GM10266 (cell line): ENCODE measurements around the gene UBE2N.
A peak's percentile ranks its signal among the peaks of the same experiment; 100 is the strongest.

Experiments
- DNase-seq: peaks from one replicate; pipeline ENCODE4 v3.0.0; 2012; ENCODE audit errors: extremely low spot score
- CTCF ChIP-seq: IDR thresholded peaks from 2 replicates; pipeline ENCODE4 v1.5.1; 2012; ENCODE audit warnings: mild to moderate bottlenecking, low read depth; ENCODE audit not compliant: control insufficient read depth, insufficient read depth; ENCODE audit errors: missing control alignments

UBE2N gene

DNA sequence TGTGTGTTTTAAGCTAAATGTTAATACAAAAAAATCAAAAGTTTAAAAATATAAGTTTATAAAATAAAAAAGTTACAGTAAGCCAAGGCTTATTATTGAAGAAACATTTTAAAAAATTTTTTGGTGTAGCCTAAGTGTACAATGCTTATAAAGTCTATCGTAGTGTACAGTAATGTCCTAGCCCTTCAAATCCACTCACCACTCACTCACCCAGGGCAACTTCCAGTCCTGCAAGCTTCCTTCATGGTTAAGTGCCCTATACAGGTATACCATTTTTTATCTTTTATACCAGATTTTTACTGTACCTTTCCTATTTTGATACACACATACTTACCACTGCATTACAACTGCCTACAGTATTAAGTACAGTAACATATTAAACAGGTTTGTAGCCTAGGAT lies 11.9 kb downstream of the UBE2N start:
- no peak for TF ChIP-seq CTCF
- DNase-seq: no peak

DNA sequence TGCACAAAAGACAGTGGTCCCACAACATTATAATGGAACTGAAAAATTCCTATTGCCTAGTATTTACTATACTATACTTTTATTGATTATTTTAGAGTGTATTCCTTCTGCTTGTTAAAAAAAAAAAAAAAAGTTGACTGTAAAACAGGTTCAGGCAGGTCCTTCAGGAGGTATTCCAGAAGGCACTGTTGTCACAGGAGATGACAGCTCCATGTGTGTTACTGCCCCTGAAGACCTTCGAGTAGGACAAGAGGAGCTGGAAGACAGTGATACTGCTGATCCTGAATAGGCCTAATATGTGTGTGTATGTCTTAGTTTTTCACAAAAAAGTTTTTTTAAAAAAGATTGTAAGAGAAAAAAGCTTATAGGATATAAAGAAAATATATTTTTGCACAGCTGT lies 12.3 kb downstream of the UBE2N start:
- TF ChIP-seq CTCF: no peak
- no peak for DNase-seq

DNA sequence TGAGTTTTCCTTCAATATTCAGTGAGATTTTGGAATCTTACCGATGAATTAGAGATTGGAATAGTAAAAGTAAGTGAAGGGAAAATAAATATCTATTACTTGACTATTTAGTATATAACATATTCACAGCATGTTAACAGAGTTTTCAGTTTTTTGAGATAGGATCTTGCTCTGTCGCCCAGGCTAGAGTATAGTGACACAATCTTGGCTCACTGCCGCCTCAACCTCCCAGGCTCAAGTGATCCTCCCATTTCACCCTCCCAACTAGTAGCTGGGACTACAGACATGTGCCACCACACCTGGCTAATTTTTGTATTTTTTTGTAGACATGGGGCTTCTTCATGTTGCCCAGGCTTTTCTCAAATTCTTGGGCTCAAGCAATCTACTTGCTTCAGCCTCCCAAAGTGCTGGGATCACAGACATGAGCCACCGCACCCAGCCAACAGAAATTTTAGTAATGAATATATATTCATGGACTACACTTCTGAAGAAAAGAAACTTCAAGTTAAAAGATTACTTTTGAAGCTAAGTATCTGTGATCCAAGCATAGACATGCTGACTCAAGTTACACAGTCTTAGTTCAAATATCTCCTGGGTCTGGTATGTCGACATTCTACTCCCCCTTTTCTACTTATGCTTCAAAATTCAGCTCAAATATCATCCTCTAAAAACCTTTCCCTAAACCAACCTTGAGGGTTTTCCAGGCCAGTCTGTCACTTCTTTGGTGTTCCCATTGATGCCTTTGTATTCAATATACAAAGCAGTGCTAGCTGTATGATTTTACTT lies 13.8 kb downstream of the UBE2N start:
- no peak for TF ChIP-seq CTCF
- DNase-seq: no peak

GRCh38 chr12:93426412-93426805 lies 15.3 kb downstream of the UBE2N start:
- no peak for TF ChIP-seq CTCF
- DNase-seq: no peak

DNA sequence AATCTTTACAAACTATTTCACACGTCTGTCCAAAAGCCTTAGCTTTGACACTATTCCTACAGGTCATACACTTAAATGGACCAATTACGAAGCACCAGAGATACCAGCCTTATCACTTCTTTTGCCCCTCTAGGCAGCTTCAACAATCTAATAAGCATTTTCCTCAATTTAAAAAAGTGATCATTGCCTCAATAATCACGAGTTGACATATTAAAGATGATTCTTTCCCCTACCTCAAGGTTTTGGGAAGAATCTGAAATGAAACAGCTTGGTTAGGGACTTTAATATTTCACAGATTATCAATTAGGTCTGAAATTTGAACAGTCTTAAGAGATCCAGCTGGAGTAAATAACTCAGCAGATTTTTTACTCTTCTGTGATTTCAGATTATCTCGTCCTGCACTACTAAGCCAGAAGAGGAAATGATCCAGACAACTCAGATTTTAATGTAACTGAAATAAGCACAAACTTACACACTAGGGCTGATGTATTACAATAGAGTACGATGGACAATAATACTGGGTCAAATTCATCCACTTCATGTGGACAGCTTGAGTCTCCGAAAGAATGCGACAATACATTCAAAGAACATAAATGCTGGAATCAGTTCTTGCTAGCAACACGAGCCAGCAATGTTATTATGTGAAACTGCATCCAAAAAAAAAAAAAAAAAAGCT lies 15.9 kb downstream of the UBE2N start:
- TF ChIP-seq CTCF: no peak
- no peak for DNase-seq

DNA sequence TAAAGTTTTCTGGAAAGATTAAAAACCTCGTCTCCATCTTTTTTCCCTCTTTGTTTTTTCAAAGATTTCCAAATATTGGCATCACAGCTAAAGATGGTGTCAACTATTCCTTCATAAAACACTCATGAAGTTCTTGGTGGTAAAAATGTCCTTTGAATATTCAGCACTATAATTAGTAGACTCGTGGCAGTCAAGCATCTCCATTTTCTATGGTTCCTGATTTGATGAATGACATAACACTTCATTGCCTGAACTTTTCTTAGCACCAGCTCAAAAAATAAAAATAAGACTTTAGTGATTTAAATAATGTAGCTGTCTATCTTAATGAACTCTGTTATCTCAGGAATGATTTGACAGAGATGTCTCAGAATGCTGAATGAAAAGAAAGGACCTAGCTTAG lies 19.7 kb downstream of the UBE2N start:
- TF ChIP-seq CTCF: no peak
- no peak for DNase-seq

DNA sequence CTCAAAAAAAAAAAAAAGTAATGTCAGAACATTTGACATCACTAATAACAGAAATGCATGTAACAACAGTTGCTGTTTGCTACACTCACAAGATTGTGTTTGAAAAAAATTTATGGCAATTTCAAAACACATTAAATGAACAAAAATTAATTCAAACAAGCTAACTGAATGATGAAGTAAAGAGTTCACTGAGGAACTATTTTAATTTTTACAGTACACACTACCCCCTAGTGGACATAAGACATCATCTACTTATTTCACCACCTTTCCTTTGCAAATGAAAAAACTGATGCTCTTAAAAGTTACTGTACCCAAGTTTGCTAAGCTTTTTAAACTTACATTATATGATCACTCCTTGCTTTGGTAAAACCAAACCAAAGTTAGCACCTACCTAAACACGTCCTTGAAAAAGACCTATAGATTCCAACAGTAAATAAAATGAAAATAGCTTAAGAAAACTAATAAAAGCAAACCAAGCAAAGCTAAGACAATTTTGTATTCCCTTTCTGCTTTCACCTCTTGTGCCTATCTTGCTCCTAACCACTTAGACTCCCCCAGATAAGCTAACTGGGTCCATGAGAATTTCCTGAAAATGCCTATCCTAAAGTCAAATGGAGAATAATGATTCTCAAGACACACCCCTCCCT lies 22.2 kb downstream of the UBE2N start:
- TF ChIP-seq CTCF: peak; percentile 49
- no peak for DNase-seq
